Esophagus squamous epithelium (tissue), 5 donors: ENCODE results near the gene PRSS36. TPM values are rescaled to one million over a fixed set of nuclear protein-coding genes. Genes with fewer than 3 reads are reported as not detected.

ENCODE experiments used
- DNase-seq: peaks from one replicate; lab custom pipeline; 2025; lab: John Stamatoyannopoulos, UW
- H3K27ac ChIP-seq, 4 donors: fragments of 200-600 bp; sonication (generic); one replicate each; pipeline ENCODE4 v1.5.1; 2016 to 2019; ENCODE audit warnings: mild to moderate bottlenecking in 1 of 4
- H3K27me3 ChIP-seq, 4 donors: fragments of 200-600 bp; sonication (generic); 1 replicate in 3 of 4; 2 replicates in 1 of 4; pipeline versions ENCODE4 v1.5.1 to v1.6.0; 2017 to 2021; ENCODE audit warnings: antibody characterized with exemption in 1 of 4
- H3K36me3 ChIP-seq, 3 donors: fragments of 200-600 bp; sonication (generic); one replicate each; pipeline ENCODE4 v1.5.1; 2016 to 2019
- H3K4me1 ChIP-seq, 3 donors: fragments of 200-600 bp; sonication (generic); one replicate each; pipeline ENCODE4 v1.5.1; 2017 to 2019
- H3K4me3 ChIP-seq, 4 donors: fragments of 200-600 bp; sonication (generic); 1 replicate in 3 of 4; 2 replicates in 1 of 4; pipeline ENCODE4 v1.5.1; 2016 to 2019; ENCODE audit warnings: mild to moderate bottlenecking in 2 of 4, moderate library complexity in 1 of 4
- H3K9me3 ChIP-seq, 3 donors: fragments of 200-600 bp; sonication (generic); one replicate each; pipeline ENCODE4 v1.5.1; 2016 to 2019
- POLR2A ChIP-seq, 4 donors: fragments of 450-650 bp; IDR thresholded peaks; one replicate each; pipeline ENCODE4 v1.6.1; 2017; ENCODE audit warnings: antibody characterized with exemption in 4 of 4, mild to moderate bottlenecking in 4 of 4, moderate library complexity in 3 of 4
- WGBS, 2 donors: methylation state at CpG; one replicate each; pipeline ENCODE4 v1.1.5; 2018; 5-methylcytosine and 5-hydroxymethylcytosine counted together
- intact Hi-C: fragments of 100-400 bp; cut with DNase I; formaldehyde crosslinking; loops from one replicate; pipeline ENCODE4 v1.15.0; 2022
- total RNA-seq, 4 donors: library from RNA; depleted of rRNA; stranded (reverse); fragments of >200 nt; gene quantifications; one replicate each; pipeline ENCODE4 v1.1.0, GENCODE V29; 2016
- TF ChIP-seq, protein P1 (sequence below), 6 experiments: fragments of 450-650 bp in 4 of 6; fragments of 200-600 bp in 2 of 6; sonication (generic) in 2 of 6; IDR thresholded peaks; one replicate each; pipeline ENCODE4 v1.5.1; 2016 to 2019; ENCODE audit warnings: antibody characterized with exemption in 6 of 6, mild to moderate bottlenecking in 4 of 6, moderate library complexity in 4 of 6
- donor health status: DM: yes; HTN: yes; CAD: no.

The PRSS36 gene
- total RNA-seq, 4 donors from 2014 or later: 0.38 to 4.2 (median 1.9) TPM

DNA sequence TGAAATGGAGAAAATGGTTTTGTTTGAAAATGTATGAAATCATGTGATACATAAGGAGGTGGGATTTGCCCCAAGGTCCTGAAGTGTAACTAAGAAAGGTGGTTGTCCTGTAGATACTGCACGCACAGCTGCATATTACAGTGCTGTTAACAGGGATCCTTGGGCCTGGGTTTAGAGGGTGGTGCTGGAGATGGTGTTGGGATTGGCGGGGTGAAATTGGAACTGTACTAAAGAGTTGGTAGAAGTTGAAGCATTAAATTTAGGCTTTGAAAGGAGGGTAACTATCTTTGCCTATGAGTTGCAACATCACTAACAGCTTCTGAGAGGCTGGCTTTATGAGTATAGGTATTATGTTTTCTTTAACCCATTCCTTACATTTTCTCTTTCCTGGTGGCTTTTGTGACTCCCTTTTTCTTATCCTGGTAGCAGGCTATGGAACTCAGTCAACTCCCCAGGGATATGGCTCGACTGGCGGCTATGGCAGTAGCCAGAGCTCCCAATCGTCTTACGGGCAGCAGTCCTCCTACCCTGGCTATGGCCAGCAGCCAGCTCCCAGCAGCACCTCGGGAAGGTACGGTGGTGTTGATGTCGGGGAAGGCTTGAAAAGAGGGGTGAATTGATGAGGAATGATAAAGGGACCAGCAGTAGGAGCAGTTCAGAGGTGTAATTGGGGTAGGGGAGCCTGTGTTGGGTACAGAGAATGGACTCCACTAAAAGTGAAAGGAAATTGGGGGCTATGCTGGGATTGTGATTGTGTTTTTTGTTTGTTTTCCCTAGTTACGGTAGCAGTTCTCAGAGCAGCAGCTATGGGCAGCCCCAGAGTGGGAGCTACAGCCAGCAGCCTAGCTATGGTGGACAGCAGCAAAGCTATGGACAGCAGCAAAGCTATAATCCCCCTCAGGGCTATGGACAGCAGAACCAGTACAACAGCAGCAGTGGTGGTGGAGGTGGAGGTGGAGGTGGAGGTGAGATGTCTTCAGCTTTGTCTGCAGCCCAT lies 33.9 kb upstream of the PRSS36 start:
- no peak for DNase-seq
- H3K27me3 ChIP-seq: no peaks in the 10 kb centered on the region
- peaks cover 23 to 70% (median 33%) of the 10 kb centered on the region in 3 donors for H3K4me1 ChIP-seq
- intact Hi-C loops: no loop called here
- no peak overlapping the region for H3K4me3 ChIP-seq
- peaks cover 32 to 67% (median 52%) of the 10 kb centered on the region in 3 donors for H3K36me3 ChIP-seq
- 62 to 76% methylated on average over 10 of the region's 10 CpGs for WGBS, 2 donors
- no peak overlapping the region for H3K27ac ChIP-seq
- TF ChIP-seq, protein P1, sequence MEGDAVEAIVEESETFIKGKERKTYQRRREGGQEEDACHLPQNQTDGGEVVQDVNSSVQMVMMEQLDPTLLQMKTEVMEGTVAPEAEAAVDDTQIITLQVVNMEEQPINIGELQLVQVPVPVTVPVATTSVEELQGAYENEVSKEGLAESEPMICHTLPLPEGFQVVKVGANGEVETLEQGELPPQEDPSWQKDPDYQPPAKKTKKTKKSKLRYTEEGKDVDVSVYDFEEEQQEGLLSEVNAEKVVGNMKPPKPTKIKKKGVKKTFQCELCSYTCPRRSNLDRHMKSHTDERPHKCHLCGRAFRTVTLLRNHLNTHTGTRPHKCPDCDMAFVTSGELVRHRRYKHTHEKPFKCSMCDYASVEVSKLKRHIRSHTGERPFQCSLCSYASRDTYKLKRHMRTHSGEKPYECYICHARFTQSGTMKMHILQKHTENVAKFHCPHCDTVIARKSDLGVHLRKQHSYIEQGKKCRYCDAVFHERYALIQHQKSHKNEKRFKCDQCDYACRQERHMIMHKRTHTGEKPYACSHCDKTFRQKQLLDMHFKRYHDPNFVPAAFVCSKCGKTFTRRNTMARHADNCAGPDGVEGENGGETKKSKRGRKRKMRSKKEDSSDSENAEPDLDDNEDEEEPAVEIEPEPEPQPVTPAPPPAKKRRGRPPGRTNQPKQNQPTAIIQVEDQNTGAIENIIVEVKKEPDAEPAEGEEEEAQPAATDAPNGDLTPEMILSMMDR (IDR thresholded peaks at IDR 0.05): no peak
- no peak for TF ChIP-seq POLR2A (IDR thresholded peaks at IDR 0.05)
- no peaks in the 10 kb centered on the region for H3K9me3 ChIP-seq

DNA sequence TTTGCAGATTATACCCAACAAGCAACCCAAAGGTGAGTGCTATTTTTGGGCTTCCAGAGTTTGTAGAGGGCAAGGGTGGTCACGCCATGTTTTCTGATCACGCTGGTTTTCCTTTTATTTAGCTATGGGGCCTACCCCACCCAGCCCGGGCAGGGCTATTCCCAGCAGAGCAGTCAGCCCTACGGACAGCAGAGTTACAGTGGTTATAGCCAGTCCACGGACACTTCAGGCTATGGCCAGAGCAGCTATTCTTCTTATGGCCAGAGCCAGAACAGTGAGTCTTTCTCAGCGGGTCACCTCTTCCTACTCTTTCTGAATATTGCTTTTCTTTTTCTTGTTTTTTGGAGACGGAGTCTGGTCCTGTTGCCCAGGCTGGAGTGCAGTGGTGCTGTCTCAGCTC lies 32.5 kb upstream of the PRSS36 start:
- peak overlapping the region in 1 of 4 donors; percentile 11 for H3K27ac ChIP-seq
- no peaks in the 10 kb centered on the region for H3K27me3 ChIP-seq
- peak overlapping the region; percentile 10 to 98 (median 86) for H3K4me3 ChIP-seq
- WGBS, 2 donors: 5 to 17% methylated on average over 7 of the region's 7 CpGs
- intact Hi-C loops: no loop called here
- TF ChIP-seq POLR2A (IDR thresholded peaks at IDR 0.05): no peak
- TF ChIP-seq, protein P1 (IDR thresholded peaks at IDR 0.05): no peak
- no peaks in the 10 kb centered on the region for H3K9me3 ChIP-seq
- no peak for DNase-seq
- peaks cover 25 to 75% (median 36%) of the 10 kb centered on the region in 3 donors for H3K4me1 ChIP-seq
- H3K36me3 ChIP-seq: peaks cover 27 to 53% (median 41%) of the 10 kb centered on the region in 3 donors

DNA sequence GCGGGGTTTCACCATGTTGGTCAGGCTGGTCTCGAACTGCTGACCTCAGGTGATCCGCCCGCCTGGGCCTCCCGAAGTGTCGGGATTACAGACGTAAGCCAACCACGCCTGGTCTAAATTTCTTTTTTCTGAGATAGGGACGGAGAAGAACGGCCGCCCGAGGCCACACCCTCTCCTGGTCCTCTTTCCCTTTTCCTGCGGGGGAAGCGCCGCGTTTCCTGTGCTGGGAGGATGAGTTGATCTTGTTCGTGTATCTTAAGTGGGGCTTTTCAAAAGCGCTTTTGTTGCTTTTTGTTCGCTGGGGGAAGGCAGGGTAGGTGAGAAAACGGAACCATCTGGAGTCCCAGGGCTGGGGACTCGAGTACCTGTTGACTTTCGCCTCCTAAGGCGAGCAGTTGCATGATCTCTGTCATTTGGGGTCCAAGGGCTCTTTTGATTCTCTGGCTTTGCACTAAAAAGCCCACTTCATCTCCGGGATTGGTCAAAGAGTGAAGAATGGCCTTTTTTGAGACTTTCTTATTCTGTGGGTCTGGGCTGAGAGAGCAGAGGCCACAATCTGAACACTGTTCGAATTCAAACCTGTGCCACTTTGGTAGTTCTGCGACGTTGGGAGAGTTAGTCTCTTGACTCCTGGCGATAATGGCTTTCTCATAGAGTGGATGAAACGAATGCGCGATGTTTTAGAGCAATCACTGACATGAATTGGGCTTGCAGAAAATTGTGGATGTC lies 31.4 kb upstream of the PRSS36 start:
- WGBS, 2 donors: 1 to 3% methylated on average over 28 to 29 of the region's 31 CpGs
- no peaks in the 10 kb centered on the region for H3K9me3 ChIP-seq
- no peaks in the 10 kb centered on the region for H3K27me3 ChIP-seq
- TF ChIP-seq, protein P1 (IDR thresholded peaks at IDR 0.05): no peak
- TF ChIP-seq POLR2A (IDR thresholded peaks at IDR 0.05): no peak
- no peak for DNase-seq
- intact Hi-C loops: no loop called here
- H3K36me3 ChIP-seq: peaks cover 25 to 42% (median 34%) of the 10 kb centered on the region in 3 donors
- H3K27ac ChIP-seq: peak overlapping the region; percentile 95 to 99 (median 98)
- H3K4me3 ChIP-seq: peak overlapping the region; percentile 84 to 98 (median 93)
- H3K4me1 ChIP-seq: peaks cover 25 to 63% (median 36%) of the 10 kb centered on the region in 3 donors

DNA sequence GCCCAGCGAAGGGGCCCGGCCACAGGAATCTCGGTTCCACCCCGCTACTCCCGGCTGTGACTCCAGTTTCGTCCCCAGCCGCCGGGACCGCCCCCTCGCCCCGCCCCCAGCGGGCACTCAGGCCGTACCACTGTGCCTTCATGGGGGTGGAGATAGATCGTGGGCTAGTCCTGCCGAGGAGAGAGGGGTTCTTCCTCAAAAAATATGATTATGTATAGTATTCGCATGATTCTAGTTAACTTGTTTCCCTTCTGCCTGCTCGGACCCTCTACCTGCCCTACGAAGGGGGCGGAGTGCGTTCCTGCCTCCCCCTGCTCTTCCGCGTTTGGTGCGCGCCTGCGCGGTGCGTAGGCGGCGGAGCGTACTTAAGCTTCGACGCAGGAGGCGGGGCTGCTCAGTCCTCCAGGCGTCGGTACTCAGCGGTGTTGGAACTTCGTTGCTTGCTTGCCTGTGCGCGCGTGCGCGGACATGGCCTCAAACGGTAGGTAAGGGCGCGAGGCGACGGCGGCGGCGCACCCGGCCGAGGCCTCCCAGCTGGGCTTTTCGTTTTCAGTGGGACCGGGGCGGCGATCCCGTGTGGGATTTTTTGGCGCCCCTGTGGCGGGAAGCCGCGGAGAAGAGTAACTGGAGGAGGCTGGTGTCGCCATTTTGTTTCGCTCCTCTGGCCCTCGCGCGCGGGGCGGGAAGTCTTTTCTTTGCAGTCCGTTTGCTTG lies 30.0 kb upstream of the PRSS36 start, which contains the start of gene FUS:
Gene FUS (plus strand): TSS at position 393 of the 713 bp plus-strand sequence. CDS start 76 bp downstream, at position 469.
- DNase-seq: peak; percentile 59
- H3K4me1 ChIP-seq: peaks cover 25 to 51% (median 36%) of the 10 kb centered on the region in 3 donors
- intact Hi-C loops: no loop called here

More for the DNA sequence above, 30.0 kb upstream of the PRSS36 start, which contains the start of gene FUS:
- no peaks in the 10 kb centered on the region for H3K27me3 ChIP-seq
- 0% methylated on average over 6 to 13 of the region's 69 CpGs for WGBS, 2 donors
- TF ChIP-seq, protein P1 (IDR thresholded peaks at IDR 0.05): peak in 3 of 6 experiments; percentile 3 to 25 (median 12)
- TF ChIP-seq POLR2A (IDR thresholded peaks at IDR 0.05): peak; percentile 78 to 100 (median 91)
- peak within 1 kb of the TSS; percentile 95 to 99 (median 98) for H3K27ac ChIP-seq
- no peaks in the 10 kb centered on the region for H3K9me3 ChIP-seq
- peaks cover 12 to 29% (median 21%) of the 10 kb centered on the region in 3 donors for H3K36me3 ChIP-seq
- H3K4me3 ChIP-seq: peak within 1 kb of the TSS; percentile 84 to 98 (median 93)
